Mesothelial cell of epicardium (in vitro differentiated cells): ENCODE results near the gene MYO1C. TPM values are rescaled to one million over a fixed set of nuclear protein-coding genes. Genes with fewer than 3 reads are reported as not detected.

Source experiments
- DNase-seq, 2 experiments: peaks; one replicate each; pipeline ENCODE4 v3.0.0; 2021; ENCODE audit warnings: low spot score in 2 of 2; ENCODE audit not compliant: unreplicated experiment in 2 of 2
- H3K27ac Mint-ChIP-seq: 2 replicates; pipeline ENCODE4 v1.8.0; 2021; ENCODE audit warnings: mixed read lengths
- H3K27me3 Mint-ChIP-seq: 2 replicates; pipeline ENCODE4 v1.8.0; 2021; ENCODE audit warnings: low read depth, mixed read lengths
- H3K36me3 Mint-ChIP-seq: 2 replicates; pipeline ENCODE4 v1.8.0; 2021; ENCODE audit warnings: mixed read lengths
- H3K4me1 Mint-ChIP-seq: 2 replicates; pipeline ENCODE4 v1.8.0; 2021; ENCODE audit warnings: mixed read lengths
- H3K4me3 Mint-ChIP-seq: 2 replicates; pipeline ENCODE4 v1.8.0; 2021; ENCODE audit warnings: mild to moderate bottlenecking, moderate library complexity, mixed read lengths
- H3K9me3 Mint-ChIP-seq: 2 replicates; pipeline ENCODE4 v1.8.0; 2021; ENCODE audit warnings: mixed read lengths
- total RNA-seq: library from RNA; stranded (reverse); gene quantifications from 3 replicates; pipeline ENCODE4 v1.2.1, GENCODE V29; 2021
- TF ChIP-seq, protein P1 (sequence below): fragments of 200-600 bp; sonication (generic); IDR thresholded peaks from one replicate; pipeline ENCODE4 v1.5.0; 2021; ENCODE audit warnings: antibody characterized with exemption; ENCODE audit not compliant: unreplicated experiment

MYO1C gene
- total RNA-seq, 1 donor from 2014 or later = 149 TPM

DNA sequence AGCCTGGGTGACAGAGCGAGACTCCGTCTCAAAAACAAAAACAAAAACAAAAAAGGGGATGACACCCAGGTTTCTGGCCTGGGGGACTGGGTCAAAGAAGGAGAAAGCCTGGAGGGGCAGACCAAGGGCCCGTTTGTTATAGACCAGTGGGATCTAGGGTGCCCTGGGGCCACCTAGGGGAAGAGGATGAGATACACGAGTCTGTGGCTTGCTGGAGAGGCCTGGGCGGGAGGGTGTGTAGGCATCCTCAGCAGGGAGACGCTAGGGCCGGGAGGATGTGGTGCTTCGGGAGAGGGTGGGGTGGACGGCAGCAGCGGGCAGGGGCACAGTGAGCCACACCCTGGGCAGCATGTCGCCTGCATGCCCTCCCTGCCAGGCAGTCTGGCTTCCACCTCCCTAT is 19.3 kb downstream of the MYO1C start:
- Mint-ChIP-seq H3K4me3 (no peak overlapping the region), H3K4me1 (no peaks in the 10 kb centered on the region), H3K27ac (no peak overlapping the region), H3K27me3 (no peaks in the 10 kb centered on the region), H3K9me3 (no peaks in the 10 kb centered on the region), H3K36me3 (peaks cover 29% of the 10 kb centered on the region)
- TF ChIP-seq, protein P1, sequence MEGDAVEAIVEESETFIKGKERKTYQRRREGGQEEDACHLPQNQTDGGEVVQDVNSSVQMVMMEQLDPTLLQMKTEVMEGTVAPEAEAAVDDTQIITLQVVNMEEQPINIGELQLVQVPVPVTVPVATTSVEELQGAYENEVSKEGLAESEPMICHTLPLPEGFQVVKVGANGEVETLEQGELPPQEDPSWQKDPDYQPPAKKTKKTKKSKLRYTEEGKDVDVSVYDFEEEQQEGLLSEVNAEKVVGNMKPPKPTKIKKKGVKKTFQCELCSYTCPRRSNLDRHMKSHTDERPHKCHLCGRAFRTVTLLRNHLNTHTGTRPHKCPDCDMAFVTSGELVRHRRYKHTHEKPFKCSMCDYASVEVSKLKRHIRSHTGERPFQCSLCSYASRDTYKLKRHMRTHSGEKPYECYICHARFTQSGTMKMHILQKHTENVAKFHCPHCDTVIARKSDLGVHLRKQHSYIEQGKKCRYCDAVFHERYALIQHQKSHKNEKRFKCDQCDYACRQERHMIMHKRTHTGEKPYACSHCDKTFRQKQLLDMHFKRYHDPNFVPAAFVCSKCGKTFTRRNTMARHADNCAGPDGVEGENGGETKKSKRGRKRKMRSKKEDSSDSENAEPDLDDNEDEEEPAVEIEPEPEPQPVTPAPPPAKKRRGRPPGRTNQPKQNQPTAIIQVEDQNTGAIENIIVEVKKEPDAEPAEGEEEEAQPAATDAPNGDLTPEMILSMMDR = no peak
- DNase-seq = no peak

DNA sequence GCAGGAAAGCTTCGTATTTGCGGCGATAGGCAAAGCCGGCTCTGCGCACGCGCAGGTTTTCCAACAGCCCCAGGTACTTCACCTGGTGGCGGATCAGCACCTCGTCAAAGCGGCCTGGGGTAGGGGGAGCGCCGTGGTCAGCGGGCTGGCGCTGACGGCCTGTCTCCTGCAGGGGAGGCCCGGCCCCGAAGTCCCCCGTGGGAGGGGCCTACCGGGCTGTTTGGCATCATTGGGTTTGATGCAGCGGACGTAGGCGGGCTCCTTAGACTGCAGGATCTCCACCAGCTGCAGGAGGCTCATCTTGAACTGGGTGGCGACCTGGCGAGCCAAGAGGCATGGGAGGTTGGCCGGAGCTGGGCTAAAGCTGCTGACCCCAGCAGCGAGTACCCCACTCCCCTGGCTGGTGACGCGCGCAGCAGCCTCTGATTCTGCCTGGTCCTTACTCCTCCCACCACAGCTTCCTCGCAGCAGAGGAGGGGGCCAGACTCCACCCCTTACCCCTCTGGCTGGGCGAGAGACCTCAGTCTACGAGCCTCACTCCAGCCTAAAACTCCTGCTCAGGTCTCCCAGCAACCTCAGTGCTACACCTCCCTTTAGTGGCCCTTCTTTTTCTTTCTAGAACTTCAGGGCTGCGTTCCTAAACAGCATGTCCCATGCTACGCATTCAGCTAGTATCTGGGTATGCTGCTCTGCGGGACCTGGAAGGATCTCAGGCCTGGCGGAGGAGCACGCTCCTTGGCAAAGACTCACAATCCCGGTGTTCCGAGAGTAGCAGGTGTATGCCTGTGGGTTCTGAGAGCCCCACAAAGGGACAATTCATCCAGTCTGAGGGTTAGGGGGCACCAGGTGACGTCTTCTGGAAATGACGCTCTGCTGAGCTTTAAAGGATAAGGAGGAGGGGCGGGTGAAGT is 20.3 kb downstream of the MYO1C start:
- peaks cover 33% of the 10 kb centered on the region for H3K36me3 Mint-ChIP-seq
- H3K27me3 Mint-ChIP-seq = no peaks in the 10 kb centered on the region

DNA sequence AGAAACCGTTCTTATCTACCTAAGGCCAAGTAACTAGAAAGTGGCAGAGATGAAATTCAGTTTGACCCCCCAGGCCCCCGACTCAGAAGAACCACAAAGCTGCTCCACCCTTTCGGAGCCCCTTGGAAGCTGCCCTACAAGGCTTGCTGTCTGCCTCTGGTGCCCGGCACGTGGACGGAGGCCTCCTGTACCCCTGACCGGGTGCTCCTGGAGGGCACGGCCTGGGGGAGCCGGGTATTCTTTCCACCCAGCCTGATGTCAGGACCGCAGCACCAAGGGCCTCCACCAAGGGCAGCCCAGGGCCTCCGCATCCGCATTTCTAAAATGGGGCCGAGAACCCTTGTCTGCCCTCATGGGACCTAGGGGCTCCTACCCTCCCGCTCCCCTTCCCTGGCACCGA is 21.0 kb downstream of the MYO1C start:
- H3K36me3 Mint-ChIP-seq = peaks cover 33% of the 10 kb centered on the region

More for the DNA sequence above, 20.3 kb downstream of the MYO1C start:
- no peak for DNase-seq
- Mint-ChIP-seq H3K4me3 (no peak overlapping the region), H3K9me3 (no peaks in the 10 kb centered on the region), H3K27ac (no peak overlapping the region), H3K4me1 (no peaks in the 10 kb centered on the region)
- TF ChIP-seq, protein P1 = no peak

DNA sequence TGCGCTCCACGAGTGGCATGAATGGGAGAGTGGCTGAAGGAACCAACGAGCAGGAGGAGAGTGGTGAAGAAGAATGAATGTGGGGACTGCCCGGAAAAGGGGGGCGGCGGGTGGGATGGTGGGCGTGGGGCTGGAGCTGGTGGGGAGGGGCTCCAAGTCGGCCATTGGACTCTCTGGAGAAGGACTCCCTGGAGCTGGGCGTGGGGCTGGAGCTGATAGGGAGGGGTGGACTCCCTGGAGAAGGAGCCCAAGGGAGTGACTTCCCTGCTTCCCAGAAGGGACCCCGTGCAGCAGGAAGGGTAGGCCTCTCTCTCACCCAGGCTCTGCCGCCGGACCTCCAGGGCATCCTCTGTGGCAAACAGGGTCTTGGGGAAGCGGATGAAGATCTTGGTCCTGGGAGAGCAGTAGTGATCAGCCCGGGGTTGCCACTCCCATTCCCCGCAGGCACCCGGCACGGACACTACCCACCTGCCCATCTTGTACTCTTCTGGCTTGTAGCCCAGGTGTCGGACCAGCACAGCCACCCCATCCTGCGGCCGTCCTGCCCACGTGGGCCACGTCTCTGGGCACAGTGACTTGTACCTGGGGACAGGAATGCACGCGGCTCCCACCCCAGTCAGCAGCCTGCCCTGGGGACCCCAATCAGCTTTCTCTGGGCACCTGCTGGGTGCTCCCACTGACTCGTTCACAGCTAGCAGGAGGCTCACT is 21.6 kb downstream of the MYO1C start:
- Mint-ChIP-seq H3K9me3 (no peaks in the 10 kb centered on the region), H3K27me3 (no peaks in the 10 kb centered on the region), H3K4me1 (no peaks in the 10 kb centered on the region), H3K36me3 (peaks cover 33% of the 10 kb centered on the region), H3K27ac (no peak overlapping the region), H3K4me3 (no peak overlapping the region)
- TF ChIP-seq, protein P1 = no peak
- no peak for DNase-seq

More for the DNA sequence above, 21.0 kb downstream of the MYO1C start:
- TF ChIP-seq, protein P1 = no peak
- H3K27me3 Mint-ChIP-seq = no peaks in the 10 kb centered on the region
- DNase-seq = no peak
- H3K27ac Mint-ChIP-seq = no peak overlapping the region
- H3K4me3 Mint-ChIP-seq = no peak overlapping the region
- no peaks in the 10 kb centered on the region for H3K4me1 Mint-ChIP-seq
- no peaks in the 10 kb centered on the region for H3K9me3 Mint-ChIP-seq

DNA sequence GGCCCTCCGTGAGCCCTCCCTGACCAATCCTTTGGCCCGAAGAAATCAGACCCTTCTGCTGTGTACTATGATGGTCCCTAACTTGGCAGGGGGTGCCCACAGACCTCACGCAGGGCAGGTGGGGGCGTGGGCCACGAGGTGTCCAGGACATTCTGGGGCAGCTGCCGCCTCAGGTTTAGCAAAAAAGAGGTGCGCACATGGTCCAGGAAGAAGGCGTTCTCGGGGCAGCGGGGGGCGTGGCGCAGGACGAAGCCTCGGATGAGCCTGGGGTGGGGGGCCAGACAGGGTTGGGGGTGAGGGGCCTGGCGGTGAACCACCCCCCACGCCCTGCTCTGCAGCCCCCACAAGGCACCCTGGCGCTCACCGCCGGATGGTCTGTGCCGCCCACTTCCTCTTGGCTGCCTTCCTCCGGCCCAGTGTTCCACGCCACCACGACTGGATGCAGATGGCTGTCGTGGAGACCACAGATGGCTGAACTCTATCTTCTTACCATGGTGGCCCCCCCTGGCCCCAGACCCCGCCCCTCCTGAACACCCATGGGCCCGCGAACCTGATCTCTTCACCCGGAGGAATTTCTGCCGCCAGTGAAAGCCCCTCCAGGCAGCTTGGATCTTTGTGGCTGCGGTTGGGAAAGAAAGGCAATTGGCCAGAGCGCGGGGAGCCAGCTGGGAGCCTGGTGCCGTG is 22.3 kb downstream of the MYO1C start:
- H3K27ac Mint-ChIP-seq = no peak overlapping the region
- H3K36me3 Mint-ChIP-seq = peaks cover 29% of the 10 kb centered on the region
- H3K4me1 Mint-ChIP-seq = no peaks in the 10 kb centered on the region
- H3K9me3 Mint-ChIP-seq = no peaks in the 10 kb centered on the region
- no peak for DNase-seq
- TF ChIP-seq, protein P1 = no peak
- H3K4me3 Mint-ChIP-seq = no peak overlapping the region
- H3K27me3 Mint-ChIP-seq = no peaks in the 10 kb centered on the region
